ENCODE results near the gene FAM131B.
"Not testable (repeated sequence)": the region's sequence is repeated elsewhere in the genome, so short reads cannot be mapped to it uniquely, and the experiment has no call there.

Gene FAM131B

DNA sequence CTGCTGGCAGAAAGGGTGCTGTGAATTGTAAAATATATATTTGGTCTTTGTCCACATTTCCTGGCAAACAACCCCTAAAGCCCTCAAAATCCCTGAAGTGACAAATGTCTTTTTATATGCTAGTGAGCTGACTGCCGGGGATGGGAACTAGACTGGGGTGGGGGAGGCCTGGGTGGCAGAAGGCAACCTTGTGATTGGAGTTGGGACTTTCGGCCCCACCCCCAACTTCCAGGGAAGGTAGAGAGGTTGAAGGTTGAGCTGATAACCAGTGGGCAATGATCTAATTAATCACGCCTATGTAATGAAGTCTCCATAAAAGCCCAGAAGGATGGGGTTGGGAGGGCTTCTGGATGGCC, 43.5 kb upstream of the FAM131B start:
- Histone ChIP-seq H3K4me3 (ENCODE audit: low read depth, low read length, poor library complexity, severe bottlenecking) (no peak overlapping the region), H3K27ac (ENCODE audit: low read depth, low read length, poor library complexity, severe bottlenecking) (no peak overlapping the region), H3K27me3 (ENCODE audit: insufficient read depth, low read length) (no peaks in the 10 kb centered on the region; the same call in 1 of the 2 replicates)

DNA sequence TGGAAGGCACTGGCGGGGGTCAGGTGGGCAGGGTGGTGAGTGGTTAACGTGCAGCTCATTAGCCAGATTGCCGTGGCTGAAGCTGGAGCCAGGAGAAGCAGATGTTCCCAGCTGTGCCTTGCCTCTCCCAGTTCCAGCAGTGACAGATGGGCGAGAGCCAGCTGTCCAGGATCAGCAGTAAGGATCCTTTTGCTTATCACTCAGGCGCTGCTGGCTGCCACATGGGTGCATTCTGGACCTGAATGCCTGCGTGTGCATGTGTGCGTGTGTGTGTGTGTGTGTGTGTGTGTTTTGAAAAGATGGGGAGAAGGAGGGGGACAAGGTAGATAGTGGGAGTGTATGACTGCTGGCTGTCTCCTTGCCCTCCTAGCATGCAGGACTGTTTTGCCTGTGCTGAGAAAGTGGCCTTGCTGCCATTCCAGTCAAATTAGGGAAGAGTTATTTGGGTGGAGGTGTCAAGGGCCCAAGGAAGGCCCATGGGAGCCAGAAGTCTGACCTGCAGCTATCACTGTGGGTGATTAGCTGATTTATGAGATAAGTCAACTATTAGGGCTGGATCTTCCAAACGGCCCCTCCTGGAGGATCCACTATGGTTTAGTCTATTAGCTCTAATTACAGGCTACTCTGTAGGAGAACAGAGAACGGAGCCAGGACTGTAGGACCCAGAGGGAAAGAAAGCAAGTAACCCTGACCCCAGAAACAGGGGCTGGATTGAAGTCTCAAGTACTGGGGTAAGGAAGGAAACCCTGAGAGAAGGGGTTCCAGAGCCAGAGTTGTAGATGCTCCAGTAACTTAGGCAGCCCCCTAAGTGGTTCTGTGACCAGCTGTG, 42.9 kb upstream of the FAM131B start:
- Histone ChIP-seq H2AFZ (ENCODE audit: low read length) (no peak overlapping the region), H3K9me3 (ENCODE audit: low read length) (no peaks in the 10 kb centered on the region), H3K4me3 (ENCODE audit: low read depth, low read length, poor library complexity, severe bottlenecking) (no peak overlapping the region), H3K27ac (ENCODE audit: low read depth, low read length, poor library complexity, severe bottlenecking) (no peak overlapping the region), H3F3A (ENCODE audit: insufficient read depth, low read length) (no peaks in the 10 kb centered on the region), H3K9me2 (ENCODE audit: low read depth, low read length) (no peaks in the 10 kb centered on the region), H3K4me2 (ENCODE audit: low read length) (no peak overlapping the region), H3K36me3 (ENCODE audit: insufficient read depth, low read length) (no peaks in the 10 kb centered on the region), H3K27me3 (ENCODE audit: insufficient read depth, low read length) (no peaks in the 10 kb centered on the region; the same call in 1 of the 2 replicates), H3K4me1 (ENCODE audit: insufficient read depth, low read length, severe bottlenecking) (no peaks in the 10 kb centered on the region), H3K9ac (ENCODE audit: low read length) (no peak overlapping the region), H4K20me1 (ENCODE audit: insufficient read depth, low read length) (no peaks in the 10 kb centered on the region), H3K79me2 (ENCODE audit: insufficient read depth, low read length) (no peaks in the 10 kb centered on the region)
- TF ChIP-seq, protein P1, sequence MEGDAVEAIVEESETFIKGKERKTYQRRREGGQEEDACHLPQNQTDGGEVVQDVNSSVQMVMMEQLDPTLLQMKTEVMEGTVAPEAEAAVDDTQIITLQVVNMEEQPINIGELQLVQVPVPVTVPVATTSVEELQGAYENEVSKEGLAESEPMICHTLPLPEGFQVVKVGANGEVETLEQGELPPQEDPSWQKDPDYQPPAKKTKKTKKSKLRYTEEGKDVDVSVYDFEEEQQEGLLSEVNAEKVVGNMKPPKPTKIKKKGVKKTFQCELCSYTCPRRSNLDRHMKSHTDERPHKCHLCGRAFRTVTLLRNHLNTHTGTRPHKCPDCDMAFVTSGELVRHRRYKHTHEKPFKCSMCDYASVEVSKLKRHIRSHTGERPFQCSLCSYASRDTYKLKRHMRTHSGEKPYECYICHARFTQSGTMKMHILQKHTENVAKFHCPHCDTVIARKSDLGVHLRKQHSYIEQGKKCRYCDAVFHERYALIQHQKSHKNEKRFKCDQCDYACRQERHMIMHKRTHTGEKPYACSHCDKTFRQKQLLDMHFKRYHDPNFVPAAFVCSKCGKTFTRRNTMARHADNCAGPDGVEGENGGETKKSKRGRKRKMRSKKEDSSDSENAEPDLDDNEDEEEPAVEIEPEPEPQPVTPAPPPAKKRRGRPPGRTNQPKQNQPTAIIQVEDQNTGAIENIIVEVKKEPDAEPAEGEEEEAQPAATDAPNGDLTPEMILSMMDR (IDR thresholded peaks at IDR 0.05; ENCODE audit: low read length), result no peak
- TF ChIP-seq EZH2 (IDR thresholded peaks at IDR 0.05; ENCODE audit: borderline replicate concordance, low read length), result no peak

More for the DNA sequence above, 43.5 kb upstream of the FAM131B start:
- no peaks in the 10 kb centered on the region for H3K9me2 ChIP-seq (ENCODE audit: low read depth, low read length)
- H3K4me1 ChIP-seq (ENCODE audit: insufficient read depth, low read length, severe bottlenecking), result no peaks in the 10 kb centered on the region
- H3K36me3 ChIP-seq (ENCODE audit: insufficient read depth, low read length), result no peaks in the 10 kb centered on the region
- no peak overlapping the region for H3K9ac ChIP-seq (ENCODE audit: low read length)
- no peak for TF ChIP-seq EZH2 (IDR thresholded peaks at IDR 0.05; ENCODE audit: borderline replicate concordance, low read length)
- TF ChIP-seq, protein P1 (IDR thresholded peaks at IDR 0.05; ENCODE audit: low read length), result no peak
- H3F3A ChIP-seq (ENCODE audit: insufficient read depth, low read length), result no peaks in the 10 kb centered on the region
- no peaks in the 10 kb centered on the region for H4K20me1 ChIP-seq (ENCODE audit: insufficient read depth, low read length)
- no peaks in the 10 kb centered on the region for H3K9me3 ChIP-seq (ENCODE audit: low read length)
- H3K4me2 ChIP-seq (ENCODE audit: low read length), result no peak overlapping the region
- no peaks in the 10 kb centered on the region for H3K79me2 ChIP-seq (ENCODE audit: insufficient read depth, low read length)
- H2AFZ ChIP-seq (ENCODE audit: low read length), result no peak overlapping the region

DNA sequence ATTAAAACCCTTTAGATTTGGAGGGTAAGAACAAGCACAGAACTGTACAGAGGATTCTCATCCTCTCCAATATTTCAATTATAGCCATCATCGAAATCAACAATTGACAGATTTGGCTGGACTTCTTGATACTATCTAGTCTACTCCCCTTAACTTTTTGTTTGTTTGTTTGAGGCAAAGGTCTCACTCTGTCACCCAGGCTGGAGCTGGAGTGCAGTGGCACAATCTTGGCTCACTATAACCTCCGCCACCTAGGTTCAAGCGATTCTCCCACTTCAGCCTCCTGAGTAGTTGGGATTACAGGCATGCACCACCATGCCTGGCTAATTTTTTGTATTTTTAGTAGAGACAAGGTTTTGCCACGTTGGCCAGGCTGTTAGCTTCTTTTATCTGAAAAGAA, 39.7 kb upstream of the FAM131B start:
- not testable (repeated sequence) for H3K9ac ChIP-seq (ENCODE audit: low read length); H3K27me3 ChIP-seq (ENCODE audit: insufficient read depth, low read length); H2AFZ ChIP-seq (ENCODE audit: low read length); H3K4me3 ChIP-seq (ENCODE audit: low read depth, low read length, poor library complexity, severe bottlenecking); H3K9me2 ChIP-seq (ENCODE audit: low read depth, low read length); H3K4me2 ChIP-seq (ENCODE audit: low read length); H3K36me3 ChIP-seq (ENCODE audit: insufficient read depth, low read length); H3K27ac ChIP-seq (ENCODE audit: low read depth, low read length, poor library complexity, severe bottlenecking); H3K4me1 ChIP-seq (ENCODE audit: insufficient read depth, low read length, severe bottlenecking); H3F3A ChIP-seq (ENCODE audit: insufficient read depth, low read length); H4K20me1 ChIP-seq (ENCODE audit: insufficient read depth, low read length); H3K79me2 ChIP-seq (ENCODE audit: insufficient read depth, low read length); H3K9me3 ChIP-seq (ENCODE audit: low read length)

DNA sequence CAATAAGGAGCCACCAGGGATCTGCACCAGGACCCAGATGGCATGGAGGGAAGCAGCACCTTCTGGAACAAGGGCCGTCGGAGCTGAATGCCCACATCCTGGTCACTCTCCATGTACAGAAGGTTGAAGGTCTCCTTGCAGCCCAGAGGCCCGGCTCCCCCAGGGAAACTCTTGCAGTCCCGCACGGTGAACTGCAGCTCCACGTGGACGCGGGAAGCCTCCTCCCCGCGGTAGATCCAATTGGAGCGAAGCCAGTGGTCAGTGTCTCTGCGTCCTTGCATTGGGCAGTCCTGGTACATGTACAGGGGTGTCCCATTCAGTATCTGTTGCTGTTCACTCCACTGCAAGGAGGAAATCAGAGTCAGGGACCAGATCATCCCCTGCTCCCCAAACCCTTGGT, 38.8 kb upstream of the FAM131B start:
- Histone ChIP-seq H3K4me1 (ENCODE audit: insufficient read depth, low read length, severe bottlenecking) (no peaks in the 10 kb centered on the region), H3K36me3 (ENCODE audit: insufficient read depth, low read length) (no peaks in the 10 kb centered on the region), H3K9me3 (ENCODE audit: low read length) (no peaks in the 10 kb centered on the region), H3K4me3 (ENCODE audit: low read depth, low read length, poor library complexity, severe bottlenecking) (no peak overlapping the region), H4K20me1 (ENCODE audit: insufficient read depth, low read length) (no peaks in the 10 kb centered on the region), H3K4me2 (ENCODE audit: low read length) (no peak overlapping the region), H3K9me2 (ENCODE audit: low read depth, low read length) (no peaks in the 10 kb centered on the region), H3F3A (ENCODE audit: insufficient read depth, low read length) (no peaks in the 10 kb centered on the region), H2AFZ (ENCODE audit: low read length) (no peak overlapping the region), H3K9ac (ENCODE audit: low read length) (no peak overlapping the region), H3K27ac (ENCODE audit: low read depth, low read length, poor library complexity, severe bottlenecking) (no peak overlapping the region), H3K27me3 (ENCODE audit: insufficient read depth, low read length) (no peaks in the 10 kb centered on the region; the same call in 1 of the 2 replicates), H3K79me2 (ENCODE audit: insufficient read depth, low read length) (no peaks in the 10 kb centered on the region)
- no peak for TF ChIP-seq EZH2 (IDR thresholded peaks at IDR 0.05; ENCODE audit: borderline replicate concordance, low read length)
- TF ChIP-seq, protein P1 (IDR thresholded peaks at IDR 0.05; ENCODE audit: low read length), result no peak

Measured in OCI-LY1 (cell line).